ENCODE data around the gene TSPAN6. TPM values are rescaled to one million over a fixed set of nuclear protein-coding genes. Genes with fewer than 3 reads are reported as not detected.

Gene TSPAN6
- total and polyA plus RNA-seq, 9 of the 15 experiments (the other 6 are each of a cell fraction or from before 2014, with no cell fraction given), result 0.04 to 0.68 (median 0.11) TPM; not detected in 6

DNA sequence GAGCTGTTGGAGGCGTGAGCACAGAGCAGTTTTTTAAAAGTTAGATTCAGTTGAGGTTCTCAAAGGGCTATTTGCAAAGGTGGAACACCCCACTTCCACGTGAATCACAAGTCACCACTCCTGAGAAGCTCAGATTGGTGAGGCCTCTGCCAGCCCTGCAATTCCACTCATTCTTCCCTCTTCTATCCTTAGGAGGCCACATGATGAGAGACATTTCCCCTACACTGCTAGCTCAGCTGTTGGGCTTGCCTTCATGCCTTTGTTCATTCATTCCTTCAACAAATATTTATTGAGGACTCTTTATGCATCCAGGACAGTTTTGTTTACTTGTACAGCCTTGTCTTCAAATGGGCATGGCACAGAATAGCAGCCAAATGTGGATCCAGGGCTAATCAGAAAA is 11.1 kb upstream of the TSPAN6 start:
- FAIRE-seq (no peak), DNase-seq (ENCODE audit: extremely low read depth in 1 of 4, low spot score in 3 of 4) (no peak), ATAC-seq (no peak)
- no peaks in the 10 kb centered on the region for H3K79me2 ChIP-seq (ENCODE audit: control insufficient read depth, insufficient read depth, low read length)
- H4K20me1 ChIP-seq (replicated peaks; ENCODE audit: control insufficient read depth, insufficient read depth, low read length), result no peaks in the 10 kb centered on the region
- in situ Hi-C loops (cut with MboI) (no loop called here), intact Hi-C loops (cut with micrococcal nuclease) (no loop called here)
- no peak overlapping the region for H3K27ac ChIP-seq (ENCODE audit: extremely low read depth, low read depth, low read length)
- no TSS peak for BruUV-seq (replicated peaks)
- H3K4me1 ChIP-seq (replicated peaks in 1 of 2; ENCODE audit: control insufficient read depth in 2 of 2, insufficient read depth in 2 of 2, low read length in 2 of 2), result no peaks in the 10 kb centered on the region
- H3K9me1 ChIP-seq (ENCODE audit: control insufficient read depth, insufficient read depth, low read length), result no peaks in the 10 kb centered on the region
- H3K4me3 ChIP-seq, result no peak overlapping the region
- TF ChIP-seq STAT5A (IDR thresholded peaks at IDR 0.05; ENCODE audit: borderline replicate concordance, low read length), result no peak
- TF ChIP-seq CREM (IDR thresholded peaks at IDR 0.05; ENCODE audit: low read depth), result no peak
- no peak for TF ChIP-seq ETV1 (tag; conservative IDR thresholded peaks at IDR 0.05; ENCODE audit: low read depth)
- no peak for TF ChIP-seq FOXJ2 (tag; IDR thresholded peaks at IDR 0.05)
- TF ChIP-seq CBX1 (IDR thresholded peaks at IDR 0.05; ENCODE audit: low read depth), result no peak
- TF ChIP-seq NELFE (IDR thresholded peaks at IDR 0.05; ENCODE audit: insufficient read depth, insufficient read length), result no peak
- no peak for TF ChIP-seq EWSR1 (IDR thresholded peaks at IDR 0.05; ENCODE audit: borderline replicate concordance, low read depth, partially characterized antibody)
- no peak for TF ChIP-seq CBFA2T2 (conservative IDR thresholded peaks at IDR 0.05)
- no peak for TF ChIP-seq KLF10 (CRISPR knock-in tag; IDR thresholded peaks at IDR 0.05)
- TF ChIP-seq CBFB (CRISPR knock-in tag; IDR thresholded peaks at IDR 0.05), result no peak
- TF ChIP-seq, protein P1, sequence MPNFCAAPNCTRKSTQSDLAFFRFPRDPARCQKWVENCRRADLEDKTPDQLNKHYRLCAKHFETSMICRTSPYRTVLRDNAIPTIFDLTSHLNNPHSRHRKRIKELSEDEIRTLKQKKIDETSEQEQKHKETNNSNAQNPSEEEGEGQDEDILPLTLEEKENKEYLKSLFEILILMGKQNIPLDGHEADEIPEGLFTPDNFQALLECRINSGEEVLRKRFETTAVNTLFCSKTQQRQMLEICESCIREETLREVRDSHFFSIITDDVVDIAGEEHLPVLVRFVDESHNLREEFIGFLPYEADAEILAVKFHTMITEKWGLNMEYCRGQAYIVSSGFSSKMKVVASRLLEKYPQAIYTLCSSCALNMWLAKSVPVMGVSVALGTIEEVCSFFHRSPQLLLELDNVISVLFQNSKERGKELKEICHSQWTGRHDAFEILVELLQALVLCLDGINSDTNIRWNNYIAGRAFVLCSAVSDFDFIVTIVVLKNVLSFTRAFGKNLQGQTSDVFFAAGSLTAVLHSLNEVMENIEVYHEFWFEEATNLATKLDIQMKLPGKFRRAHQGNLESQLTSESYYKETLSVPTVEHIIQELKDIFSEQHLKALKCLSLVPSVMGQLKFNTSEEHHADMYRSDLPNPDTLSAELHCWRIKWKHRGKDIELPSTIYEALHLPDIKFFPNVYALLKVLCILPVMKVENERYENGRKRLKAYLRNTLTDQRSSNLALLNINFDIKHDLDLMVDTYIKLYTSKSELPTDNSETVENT (CRISPR knock-in tag; IDR thresholded peaks at IDR 0.05), result no peak
- no peak for TF ChIP-seq ZNF121 (CRISPR knock-in tag; conservative IDR thresholded peaks at IDR 0.05)
- TF ChIP-seq CCAR2 (IDR thresholded peaks at IDR 0.05; ENCODE audit: low read depth, low read length), result no peak
- no peak for TF ChIP-seq KLF6 (CRISPR knock-in tag; IDR thresholded peaks at IDR 0.05; ENCODE audit: borderline replicate concordance)
- no peak for TF ChIP-seq SMAD1 (IDR thresholded peaks at IDR 0.05; ENCODE audit: low read depth, low read length, partially characterized antibody)
- H3K9me3 ChIP-seq (replicated peaks; ENCODE audit: control insufficient read depth, insufficient read depth, low read depth, low read length), result no peaks in the 10 kb centered on the region
- no peak overlapping the region for H3K9ac ChIP-seq (ENCODE audit: insufficient read depth in 1 of 2, low read depth in 2 of 2, low read length in 2 of 2)
- ChIA-PET CTCF (ENCODE audit: low intra/inter-chr PET ratio) (no interaction called here), POLR2A (no interaction called here)
- WGBS (ENCODE audit: insufficient coverage, low coverage, missing lambda C conversion rate), result 5% methylated on average over 2 of the region's 2 CpGs
- H3K36me3 ChIP-seq (ENCODE audit: control insufficient read depth, insufficient read depth, low read length), result no peaks in the 10 kb centered on the region
- H3K4me2 ChIP-seq (ENCODE audit: insufficient read depth, low read length), result no peak overlapping the region
- no peaks in the 10 kb centered on the region for H3K27me3 ChIP-seq (ENCODE audit: control insufficient read depth in 2 of 2, insufficient read depth in 2 of 2, low read length in 2 of 2)
- no peak overlapping the region for H2AFZ ChIP-seq (ENCODE audit: low read depth, low read length)
